GM18951 (cell line): ENCODE measurements around the gene DOK1.

Experiments
- POLR2A ChIP-seq: IDR thresholded peaks from 4 replicates; pipeline ENCODE4 v1.6.1; 2011; ENCODE audit warnings: mild to moderate bottlenecking; ENCODE audit not compliant: insufficient read length, insufficient read depth; ENCODE audit errors: extremely low read depth
- in situ Hi-C: fragments of 300-500 bp; cut with MboI; formaldehyde crosslinking; loops from one replicate; pipeline ENCODE4 v1.12.0; 2022; ENCODE audit warnings: low sequenced_read_pairs, mixed read lengths, inconsistent platforms; ENCODE audit not compliant: unreplicated experiment

DOK1 gene

GRCh38 chr2:74576211-74576862, 21.8 kb downstream of the DOK1 start:
- no peak for TF ChIP-seq POLR2A

GRCh38 chr2:74576863-74577229, 22.3 kb downstream of the DOK1 start:
- in situ Hi-C loops: no loop called here
- TF ChIP-seq POLR2A: no peak

More at GRCh38 chr2:74576211-74576862, 21.8 kb downstream of the DOK1 start:
- in situ Hi-C loops: no loop called here

GRCh38 chr2:74577448-74577847, 22.9 kb downstream of the DOK1 start:
- in situ Hi-C loops: no loop called here
- TF ChIP-seq POLR2A: no peak

- TF ChIP-seq POLR2A: no peak
- in situ Hi-C loops: no loop called here
Measured at GRCh38 chr2:74578408-74578807, 23.9 kb downstream of the DOK1 start.

GRCh38 chr2:74581463-74581862, 26.9 kb downstream of the DOK1 start:
- in situ Hi-C loops: no loop called here
- no peak for TF ChIP-seq POLR2A

- in situ Hi-C loops: no loop called here
- TF ChIP-seq POLR2A: no peak
Measured at GRCh38 chr2:74582184-74582583, 27.7 kb downstream of the DOK1 start.

GRCh38 chr2:74583504-74583903, 29.0 kb downstream of the DOK1 start:
- TF ChIP-seq POLR2A: no peak
- in situ Hi-C loops: no loop called here

GRCh38 chr2:74584088-74584645, 29.6 kb downstream of the DOK1 start:
- in situ Hi-C loops: no loop called here
- no peak for TF ChIP-seq POLR2A

GRCh38 chr2:74585406-74586185, 31.1 kb downstream of the DOK1 start:
- in situ Hi-C loops: no loop called here
- TF ChIP-seq POLR2A: no peak

- in situ Hi-C loops: no loop called here
- TF ChIP-seq POLR2A: no peak
Measured at GRCh38 chr2:74587664-74588277, 33.3 kb downstream of the DOK1 start.

- in situ Hi-C loops: no loop called here
Measured at GRCh38 chr2:74588664-74589063, 34.1 kb downstream of the DOK1 start.

GRCh38 chr2:74593826-74594772, 39.6 kb downstream of the DOK1 start:
- TF ChIP-seq POLR2A: no peak
- in situ Hi-C loops: no loop called here

More at GRCh38 chr2:74588664-74589063, 34.1 kb downstream of the DOK1 start:
- no peak for TF ChIP-seq POLR2A
